Mesendoderm (in vitro differentiated cells): ENCODE results near the gene GRIK4.

Experiments used
- DNase-seq: peaks from one replicate; pipeline ENCODE4 v3.0.0; 2013
- H2AK5ac ChIP-seq: 2 replicates; pipeline ENCODE4 v1.6.1; 2013; ENCODE audit warnings: low read length, inconsistent platforms
- H2BK120ac ChIP-seq: 2 replicates; pipeline ENCODE4 v1.6.1; 2013; ENCODE audit warnings: low read depth, mild to moderate bottlenecking, low read length, moderate library complexity, mixed read lengths
- H2BK15ac ChIP-seq: replicated peaks from 2 replicates; pipeline ENCODE4 v1.6.1; 2013; ENCODE audit warnings: low read depth, mild to moderate bottlenecking, moderate library complexity
- H2BK5ac ChIP-seq: 2 replicates; pipeline ENCODE4 v1.6.1; 2013; ENCODE audit warnings: low read length, inconsistent platforms
- H3K18ac ChIP-seq: 2 replicates; pipeline ENCODE4 v1.6.1; 2013; ENCODE audit warnings: mild to moderate bottlenecking, low read length, mixed read lengths
- H3K23ac ChIP-seq: one replicate; pipeline ENCODE4 v1.6.1; 2013; ENCODE audit warnings: low read length
- H3K27ac ChIP-seq: 2 replicates; pipeline ENCODE4 v1.5.1; 2013; ENCODE audit warnings: low read depth, mild to moderate bottlenecking, inconsistent platforms, low read length, moderate library complexity
- H3K27me3 ChIP-seq: 2 replicates; pipeline ENCODE4 v1.6.1; 2013; ENCODE audit warnings: low read length, control low read depth, mild to moderate bottlenecking, inconsistent platforms; ENCODE audit not compliant: insufficient read depth, poor library complexity
- H3K36me3 ChIP-seq: 2 replicates; pipeline ENCODE4 v1.6.1; 2013; ENCODE audit warnings: low read length, inconsistent platforms; ENCODE audit not compliant: control insufficient read depth, insufficient read depth
- H3K4ac ChIP-seq: one replicate; pipeline ENCODE4 v1.6.1; 2013; ENCODE audit warnings: low read depth, mild to moderate bottlenecking, low read length, moderate library complexity
- H3K4me1 ChIP-seq: 2 replicates; pipeline ENCODE4 v1.6.1; 2013; ENCODE audit warnings: low read depth, low read length, inconsistent platforms; ENCODE audit not compliant: control insufficient read depth
- H3K4me2 ChIP-seq: 2 replicates; pipeline ENCODE4 v1.6.1; 2013; ENCODE audit warnings: low read length
- H3K4me3 ChIP-seq: 2 replicates; pipeline ENCODE4 v1.5.1; 2013; ENCODE audit warnings: mild to moderate bottlenecking, low read length
- H3K56ac ChIP-seq: one replicate; pipeline ENCODE4 v1.6.1; 2013; ENCODE audit warnings: low read length
- H3K79me1 ChIP-seq: 2 replicates; pipeline ENCODE4 v1.6.1; 2013; ENCODE audit warnings: low read length, inconsistent platforms
- H3K79me2 ChIP-seq: 2 replicates; pipeline ENCODE4 v1.6.1; 2013; ENCODE audit warnings: mild to moderate bottlenecking, low read length; ENCODE audit not compliant: control insufficient read depth, insufficient read depth
- H3K9ac ChIP-seq: 2 replicates; pipeline ENCODE4 v1.6.1; 2013; ENCODE audit warnings: low read length, inconsistent platforms
- H4K5ac ChIP-seq: one replicate; pipeline ENCODE4 v1.6.1; 2013; ENCODE audit warnings: low read length
- H4K8ac ChIP-seq: one replicate; pipeline ENCODE4 v1.6.1; 2013; ENCODE audit warnings: low read depth, mild to moderate bottlenecking, control low read depth, low read length, moderate library complexity
- WGBS: extraction: QIAGEN DNeasy Blood & Tissue Kit; methylation state at CpG from one replicate; pipeline ENCODE4 v1.1.7; 2013; ENCODE audit warnings: low lambda C conversion rate, missing lambda C conversion rate; ENCODE audit not compliant: insufficient coverage; ENCODE audit errors: extremely low coverage; 5-methylcytosine and 5-hydroxymethylcytosine counted together

GRIK4 gene

DNA sequence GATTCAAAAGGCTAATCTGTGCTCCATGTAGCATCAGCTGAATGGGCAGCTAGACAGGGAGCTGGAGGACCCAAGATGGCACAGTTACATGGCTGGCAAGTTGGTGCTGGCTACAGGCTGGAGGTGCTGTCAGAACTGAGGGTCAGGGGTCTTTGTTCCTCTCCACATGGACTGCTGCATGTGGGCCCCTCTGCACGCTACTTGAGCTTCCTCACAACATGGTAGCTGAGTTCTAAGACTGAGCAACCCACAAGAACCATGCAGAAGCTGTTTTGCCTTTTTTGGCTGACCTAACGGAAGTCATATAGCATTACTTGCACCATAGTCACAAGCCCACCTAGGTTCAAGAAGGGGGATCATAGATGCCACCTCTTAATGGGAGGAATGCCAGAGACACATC, 196.1 kb downstream of the GRIK4 start:
- no peaks in the 10 kb centered on the region for H3K79me1 ChIP-seq
- no peak overlapping the region for H4K8ac ChIP-seq
- no peak overlapping the region for H2BK15ac ChIP-seq
- no peak overlapping the region for H3K23ac ChIP-seq
- H3K79me2 ChIP-seq: no peaks in the 10 kb centered on the region
- H2AK5ac ChIP-seq: no peak overlapping the region
- H3K4ac ChIP-seq: no peak overlapping the region
- whole genome bisulfite sequencing: no CpG with 5 or more reads among the region's 2 CpGs
- H3K4me1 ChIP-seq: no peaks in the 10 kb centered on the region
- no peaks in the 10 kb centered on the region for H3K27me3 ChIP-seq
- H2BK5ac ChIP-seq: no peak overlapping the region
- H3K4me2 ChIP-seq: no peak overlapping the region
- no peak for DNase-seq
- no peak overlapping the region for H2BK120ac ChIP-seq
- H4K5ac ChIP-seq: no peak overlapping the region
- no peak overlapping the region for H3K18ac ChIP-seq
- H3K9ac ChIP-seq: no peak overlapping the region
- no peaks in the 10 kb centered on the region for H3K36me3 ChIP-seq
- H3K27ac ChIP-seq: no peak overlapping the region
- no peak overlapping the region for H3K4me3 ChIP-seq
- H3K56ac ChIP-seq: no peak overlapping the region

DNA sequence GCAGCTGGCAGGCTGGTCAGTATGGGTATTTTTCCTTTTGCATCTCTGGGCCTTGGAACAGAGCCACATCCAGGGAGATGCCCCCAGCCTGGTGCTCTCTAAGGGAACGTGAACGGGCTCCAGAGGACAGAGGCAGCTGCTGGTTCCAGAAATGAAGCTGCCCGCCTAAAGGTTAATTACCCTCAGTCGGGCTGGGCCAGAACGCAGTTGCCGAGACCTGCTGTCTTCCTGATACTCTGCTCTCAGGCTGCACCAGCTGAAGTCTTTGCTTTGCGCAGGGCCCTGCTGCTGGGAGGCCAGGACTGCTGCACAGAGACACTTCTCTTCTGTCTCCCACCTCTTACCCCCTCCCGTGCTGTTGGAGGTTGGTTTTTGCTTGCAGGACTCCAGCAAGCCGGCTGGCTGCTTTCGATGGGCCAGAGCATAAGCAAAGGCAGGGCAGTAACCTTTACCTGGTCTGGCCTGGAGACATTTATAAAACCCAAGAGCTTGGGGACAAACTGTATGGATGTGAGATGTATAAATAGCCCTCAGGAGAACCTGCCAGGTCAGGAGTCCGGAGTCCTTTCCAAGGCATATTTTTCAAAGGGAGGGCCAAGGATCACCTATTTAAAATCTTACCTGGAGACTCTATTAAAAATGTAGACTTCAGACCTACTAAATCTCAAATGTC, 197.1 kb downstream of the GRIK4 start:
- no peak overlapping the region for H2AK5ac ChIP-seq
- no peaks in the 10 kb centered on the region for H3K79me2 ChIP-seq
- no peak overlapping the region for H3K9ac ChIP-seq
- H3K36me3 ChIP-seq: no peaks in the 10 kb centered on the region
- H3K4me2 ChIP-seq: no peak overlapping the region
- H3K4me3 ChIP-seq: no peak overlapping the region
- DNase-seq: no peak
- H3K56ac ChIP-seq: no peak overlapping the region
- H4K5ac ChIP-seq: no peak overlapping the region
- no CpG with 5 or more reads among the region's 11 CpGs for WGBS
- no peaks in the 10 kb centered on the region for H3K79me1 ChIP-seq
- no peak overlapping the region for H3K18ac ChIP-seq
- H3K27ac ChIP-seq: no peak overlapping the region
- H2BK15ac ChIP-seq: no peak overlapping the region
- no peak overlapping the region for H2BK120ac ChIP-seq
- no peak overlapping the region for H3K4ac ChIP-seq
- no peaks in the 10 kb centered on the region for H3K4me1 ChIP-seq
- H4K8ac ChIP-seq: no peak overlapping the region
- no peaks in the 10 kb centered on the region for H3K27me3 ChIP-seq
- H3K23ac ChIP-seq: no peak overlapping the region
- no peak overlapping the region for H2BK5ac ChIP-seq

DNA sequence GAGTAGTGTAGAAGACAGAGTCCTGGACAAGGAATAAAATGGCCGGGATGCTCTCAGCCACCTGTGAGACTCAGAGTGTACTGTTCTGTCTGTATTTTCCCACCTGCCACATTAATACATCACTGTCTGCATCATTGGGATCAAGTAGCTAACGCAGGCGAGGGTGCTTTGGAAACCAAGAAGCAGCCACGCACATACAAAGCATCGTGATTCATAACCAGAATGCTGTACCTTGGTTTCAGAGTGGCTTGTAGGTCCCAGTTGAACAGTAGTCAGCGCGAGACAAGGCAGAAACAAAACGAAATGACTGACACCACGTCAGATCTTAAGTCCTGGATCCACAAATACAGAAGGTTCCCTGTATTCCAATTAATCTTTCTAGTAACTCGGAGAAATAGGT, 198.3 kb downstream of the GRIK4 start:
- Histone ChIP-seq H3K27ac (no peak overlapping the region), H3K18ac (no peak overlapping the region)

DNA sequence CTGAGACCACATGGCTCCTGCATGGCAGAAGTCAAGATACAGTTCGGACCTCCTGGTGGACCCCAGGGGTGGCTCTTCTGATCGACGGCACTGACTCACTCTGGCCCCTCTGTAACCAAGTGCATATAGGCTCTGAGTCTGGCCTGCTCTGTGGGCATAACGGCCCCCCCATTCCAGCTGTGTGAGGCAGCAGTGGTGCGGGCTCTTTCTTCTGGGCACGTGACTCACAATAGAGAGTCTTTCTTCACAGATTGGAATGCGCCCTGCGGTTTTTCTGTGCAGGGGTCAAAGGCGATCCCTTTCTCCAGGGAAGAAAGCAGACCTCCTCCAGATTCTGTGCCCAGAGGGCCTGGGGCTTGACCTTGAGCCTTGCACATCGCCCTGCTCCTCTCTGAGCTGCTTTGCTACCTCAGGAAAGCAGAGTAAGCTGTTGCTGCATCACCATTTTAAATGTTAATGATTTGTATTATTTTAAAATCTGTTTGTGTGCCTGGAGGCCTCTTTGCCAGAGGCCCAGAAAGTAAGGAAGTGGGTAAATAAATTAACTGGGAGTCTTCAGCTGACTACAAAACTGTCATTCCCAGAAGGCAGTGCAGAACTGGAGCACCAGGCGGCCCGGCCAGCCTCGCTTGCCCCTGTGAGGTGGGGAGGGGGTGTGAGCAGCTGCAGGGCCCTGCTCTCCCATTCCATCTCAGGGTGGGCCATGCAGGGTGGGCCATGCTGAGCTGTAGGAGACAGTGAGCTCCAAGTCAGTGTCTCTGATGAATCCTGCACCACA, 199.0 kb downstream of the GRIK4 start:
- H3K4me2 ChIP-seq: no peak overlapping the region
- H2BK5ac ChIP-seq: no peak overlapping the region
- H3K4me1 ChIP-seq: no peaks in the 10 kb centered on the region
- no peak overlapping the region for H4K5ac ChIP-seq
- H3K9ac ChIP-seq: no peak overlapping the region
- DNase-seq: peak; percentile 83
- no peak overlapping the region for H3K4me3 ChIP-seq
- H3K4ac ChIP-seq: no peak overlapping the region
- H2BK120ac ChIP-seq: no peak overlapping the region
- no peak overlapping the region for H3K56ac ChIP-seq
- no peak overlapping the region for H3K18ac ChIP-seq
- WGBS: no CpG with 5 or more reads among the region's 13 CpGs
- no peak overlapping the region for H2BK15ac ChIP-seq
- no peaks in the 10 kb centered on the region for H3K79me1 ChIP-seq
- no peak overlapping the region for H3K27ac ChIP-seq
- H3K27me3 ChIP-seq: no peaks in the 10 kb centered on the region
- H4K8ac ChIP-seq: no peak overlapping the region
- no peak overlapping the region for H3K23ac ChIP-seq
- H3K36me3 ChIP-seq: no peaks in the 10 kb centered on the region
- no peak overlapping the region for H2AK5ac ChIP-seq
- no peaks in the 10 kb centered on the region for H3K79me2 ChIP-seq

More for the DNA sequence above, 198.3 kb downstream of the GRIK4 start:
- Histone ChIP-seq H3K4me1 (no peaks in the 10 kb centered on the region), H3K56ac (no peak overlapping the region), H3K23ac (no peak overlapping the region), H3K27me3 (no peaks in the 10 kb centered on the region), H2BK15ac (no peak overlapping the region), H3K79me1 (no peaks in the 10 kb centered on the region), H3K36me3 (no peaks in the 10 kb centered on the region), H3K4ac (no peak overlapping the region), H4K8ac (no peak overlapping the region), H2BK120ac (no peak overlapping the region), H2BK5ac (no peak overlapping the region), H4K5ac (no peak overlapping the region), H3K9ac (no peak overlapping the region), H3K4me2 (no peak overlapping the region), H2AK5ac (no peak overlapping the region), H3K4me3 (no peak overlapping the region), H3K79me2 (no peaks in the 10 kb centered on the region)
- DNase-seq: no peak
- no CpG with 5 or more reads among the region's 10 CpGs for WGBS

DNA sequence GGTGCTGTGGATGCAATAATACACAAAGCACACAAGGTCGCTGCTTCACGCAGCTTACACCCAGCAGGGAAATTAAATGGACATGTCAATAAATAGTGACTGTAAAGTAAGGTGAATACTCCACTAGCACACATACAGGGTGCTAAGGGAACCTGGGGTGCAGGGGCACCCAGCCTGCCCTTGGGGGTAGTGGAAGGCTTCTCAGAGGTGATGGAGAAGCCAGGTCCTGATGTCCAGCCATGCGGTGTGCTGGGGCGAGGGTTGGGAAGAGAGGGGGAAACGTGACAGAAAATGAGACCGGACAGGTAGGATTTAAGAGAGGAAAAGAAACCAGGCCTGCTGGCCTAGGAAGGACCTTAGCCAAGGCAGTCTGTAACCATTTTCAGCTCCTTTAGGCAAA, 200.5 kb downstream of the GRIK4 start:
- Histone ChIP-seq H3K4me3 (no peak overlapping the region), H3K79me1 (no peaks in the 10 kb centered on the region), H2BK5ac (no peak overlapping the region), H4K8ac (no peak overlapping the region), H3K56ac (peak overlapping the region; percentile 7), H3K4ac (no peak overlapping the region), H4K5ac (no peak overlapping the region), H3K36me3 (no peaks in the 10 kb centered on the region), H3K9ac (no peak overlapping the region), H3K23ac (no peak overlapping the region), H3K4me2 (no peak overlapping the region), H2BK120ac (no peak overlapping the region), H3K27me3 (no peaks in the 10 kb centered on the region), H3K79me2 (no peaks in the 10 kb centered on the region), H2BK15ac (no peak overlapping the region), H3K27ac (no peak overlapping the region), H3K18ac (no peak overlapping the region), H2AK5ac (no peak overlapping the region), H3K4me1 (no peaks in the 10 kb centered on the region)
- no CpG with 5 or more reads among the region's 6 CpGs for WGBS
- DNase-seq: no peak
